Colonic mucosa (tissue), 4 donors: ENCODE results near the gene ITSN1. TPM values are rescaled to one million over a fixed set of nuclear protein-coding genes. Genes with fewer than 3 reads are reported as not detected.
"Not testable (repeated sequence)": the region's sequence is repeated elsewhere in the genome, so short reads cannot be mapped to it uniquely, and the experiment has no call there.

Experiments used
- DNase-seq: peaks from one replicate; pipeline ENCODE4 v3.0.0-alpha.2; 2020
- H3K27ac ChIP-seq: fragments of 200-600 bp; one replicate; pipeline ENCODE4 v1.8.0; 2021
- H3K27me3 ChIP-seq: fragments of 200-600 bp; one replicate; pipeline ENCODE4 v1.8.0; 2021
- H3K36me3 ChIP-seq: fragments of 200-600 bp; one replicate; pipeline ENCODE4 v1.8.0; 2021
- H3K4me1 ChIP-seq: fragments of 200-600 bp; one replicate; pipeline ENCODE4 v1.8.0; 2021; ENCODE audit warnings: mild to moderate bottlenecking
- H3K4me3 ChIP-seq: fragments of 200-600 bp; one replicate; pipeline ENCODE4 v1.8.0; 2021
- H3K9ac ChIP-seq, 2 donors: one replicate each; pipeline ENCODE4 v1.7.0; 2013; ENCODE audit warnings: control low read depth in 2 of 2, low read depth in 2 of 2, low read length in 2 of 2
- H3K9me3 ChIP-seq: fragments of 200-600 bp; one replicate; pipeline ENCODE4 v1.8.0; 2021
- CTCF ChIP-seq: fragments of 200-600 bp; IDR thresholded peaks from one replicate; pipeline ENCODE4 v1.8.0; 2022; ENCODE audit warnings: antibody characterized with exemption, mild to moderate bottlenecking
- intact Hi-C: fragments of 100-400 bp; cut with DNase I; formaldehyde crosslinking; loops from one replicate; pipeline ENCODE4 v1.14.1; 2022
- total RNA-seq, 2 donors: library from RNA; stranded (reverse); fragmentation: NEBNext Ultra II Directional in 1 of 2; extraction: Animal tissue kit (Norgen Biotek cat#: 25700) in 1 of 2; gene quantifications; one replicate each; pipeline ENCODE4 v1.2.1, GENCODE V29; 2021
- donor health status: healthy.
- donor health status: DM: no; HTN: no; CAD: no.
- donor health status: DM: no; HTN: no; CAD: no.

The ITSN1 gene
- total RNA-seq, 2 donors from 2014 or later = 22.4 to 28.3 TPM

- Histone ChIP-seq H3K4me3 (no peak overlapping the region), H3K27ac (no peak overlapping the region), H3K9me3 (no peaks in the 10 kb centered on the region), H3K4me1 (no peaks in the 10 kb centered on the region), H3K9ac (no peak overlapping the region), H3K27me3 (no peaks in the 10 kb centered on the region), H3K36me3 (no peaks in the 10 kb centered on the region)
- intact Hi-C loops = no loop called here
- no peak for DNase-seq
- no peak for TF ChIP-seq CTCF
Observed at GRCh38 chr21:33673473-33673872, 31.2 kb downstream of the ITSN1 start.

- no peak overlapping the region for H3K9ac ChIP-seq
- TF ChIP-seq CTCF = no peak
- H3K27me3 ChIP-seq = no peaks in the 10 kb centered on the region
- intact Hi-C loops = no loop called here
- no peak overlapping the region for H3K4me3 ChIP-seq
- no peaks in the 10 kb centered on the region for H3K9me3 ChIP-seq
- no peaks in the 10 kb centered on the region for H3K4me1 ChIP-seq
- no peaks in the 10 kb centered on the region for H3K36me3 ChIP-seq
- DNase-seq = no peak
- no peak overlapping the region for H3K27ac ChIP-seq
Observed at GRCh38 chr21:33674226-33674625, 31.9 kb downstream of the ITSN1 start.

DNA sequence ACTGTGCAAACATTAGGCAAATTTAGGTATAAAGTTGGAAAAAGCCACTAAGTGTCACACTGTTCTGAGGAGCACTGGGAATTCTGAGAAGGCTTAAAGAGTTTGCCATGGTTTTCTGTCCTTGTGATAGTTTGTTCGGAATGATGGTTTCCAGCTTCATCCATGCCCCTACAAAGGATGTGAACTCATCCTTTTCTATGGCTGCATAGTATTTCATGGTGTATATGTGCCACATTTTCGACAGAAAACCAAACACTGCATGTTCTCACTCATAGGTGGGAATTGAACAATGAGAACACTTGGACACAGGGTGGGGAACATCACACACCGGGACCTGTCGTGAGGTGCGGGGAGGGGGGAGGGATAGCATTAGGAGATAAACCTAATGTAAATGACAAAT lies 34.4 kb downstream of the ITSN1 start:
- H3K27ac ChIP-seq, H3K4me3 ChIP-seq, H3K9me3 ChIP-seq, H3K4me1 ChIP-seq, H3K36me3 ChIP-seq, intact Hi-C loops, H3K9ac ChIP-seq, DNase-seq, H3K27me3 ChIP-seq: not testable (repeated sequence)

DNA sequence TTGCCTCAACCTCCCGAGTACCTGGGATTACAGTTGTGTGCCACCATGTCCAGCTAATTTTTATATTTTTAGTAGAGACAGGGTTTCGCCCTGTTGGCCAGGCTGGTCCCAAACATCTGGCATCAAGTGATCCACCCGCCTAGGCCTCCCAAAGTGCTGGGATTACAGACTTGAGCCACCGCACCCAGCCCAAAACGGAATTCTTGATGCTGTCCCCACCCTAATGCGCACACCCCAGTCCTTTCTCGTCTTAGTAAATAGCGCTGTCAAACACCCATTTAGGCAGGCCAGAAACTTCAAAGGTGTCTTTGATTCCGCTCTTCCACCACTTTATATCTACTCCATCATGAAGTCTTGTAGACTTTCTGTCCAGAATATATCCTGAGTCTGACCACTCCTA lies 35.1 kb downstream of the ITSN1 start:
- Histone ChIP-seq H3K9me3 (no peaks in the 10 kb centered on the region), H3K27me3 (no peaks in the 10 kb centered on the region), H3K4me1 (no peaks in the 10 kb centered on the region), H3K36me3 (no peaks in the 10 kb centered on the region), H3K9ac (no peak overlapping the region), H3K4me3 (no peak overlapping the region), H3K27ac (no peak overlapping the region)
- no peak for TF ChIP-seq CTCF
- intact Hi-C loops = no loop called here
- DNase-seq = no peak

GRCh38 chr21:33680870-33681269 lies 38.6 kb downstream of the ITSN1 start:
- no peak for DNase-seq
- Histone ChIP-seq H3K27ac (no peak overlapping the region), H3K9me3 (no peaks in the 10 kb centered on the region), H3K27me3 (no peaks in the 10 kb centered on the region), H3K4me3 (no peak overlapping the region), H3K4me1 (no peaks in the 10 kb centered on the region), H3K9ac (no peak overlapping the region), H3K36me3 (no peaks in the 10 kb centered on the region)
- no peak for TF ChIP-seq CTCF
- intact Hi-C loops = no loop called here

DNA sequence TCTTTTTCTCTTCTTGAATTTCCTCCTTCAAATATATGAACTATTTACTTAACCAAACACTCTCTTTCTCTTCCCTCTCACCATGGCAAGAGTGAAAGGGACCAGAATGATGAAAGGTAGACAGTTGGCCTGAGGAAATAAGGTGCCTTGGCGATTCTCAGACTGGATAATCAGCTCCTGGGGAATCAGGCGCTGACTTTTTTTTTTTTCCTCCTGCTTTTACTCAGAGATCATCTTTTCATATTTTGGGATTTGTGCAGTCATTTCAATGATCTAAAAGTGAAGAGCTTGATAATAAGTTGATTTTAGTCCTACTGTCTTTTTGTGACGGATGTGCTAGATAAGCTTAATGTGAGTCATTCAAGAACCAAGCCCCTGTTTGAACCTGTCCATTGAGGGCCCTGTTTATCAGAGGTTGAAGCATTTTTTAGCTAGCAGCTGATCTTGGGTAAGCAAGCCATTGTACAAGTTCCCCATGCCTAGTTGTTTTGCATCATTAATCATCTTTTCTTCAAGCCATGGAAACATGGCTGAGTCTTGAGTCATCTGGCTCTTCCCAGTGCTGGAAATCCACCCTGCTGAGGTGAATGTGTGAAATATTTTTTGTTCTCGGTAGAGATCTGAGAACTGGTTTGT lies 40.8 kb downstream of the ITSN1 start:
- H3K27ac ChIP-seq = no peak overlapping the region

More for the DNA sequence above, 40.8 kb downstream of the ITSN1 start:
- Histone ChIP-seq H3K27me3 (no peaks in the 10 kb centered on the region), H3K4me3 (no peak overlapping the region), H3K9ac (no peak overlapping the region), H3K36me3 (no peaks in the 10 kb centered on the region), H3K4me1 (no peaks in the 10 kb centered on the region), H3K9me3 (no peaks in the 10 kb centered on the region)
- TF ChIP-seq CTCF = no peak
- intact Hi-C loops = no loop called here
- no peak for DNase-seq
